Common myeloid progenitor, CD34-positive (primary cell): ENCODE measurements around the gene FLNB.
"Not testable (repeated sequence)": the region's sequence is repeated elsewhere in the genome, so short reads cannot be mapped to it uniquely, and the experiment has no call there.

Experiments
- CTCF ChIA-PET: fragments of 350-600 bp; sonication (Branson Sonifier 250); formaldehyde crosslinking; loops from one replicate; lab custom pipeline; 2021; ENCODE audit warnings: antibody characterized with exemption; lab: Charles Lee
- POLR2A ChIA-PET: fragments of 350-600 bp; sonication (Branson Sonifier 250); formaldehyde crosslinking; loops from one replicate; lab custom pipeline; 2021; ENCODE audit warnings: antibody characterized with exemption; lab: Charles Lee
- DNase-seq, 3 donors: peaks; one replicate each; pipeline versions ENCODE4 v3.0.0 to v3.0.0-alpha.2; 2013
- H3K27ac ChIP-seq, 2 experiments: 1 replicate in 1 of 2; 2 replicates in 1 of 2; pipeline ENCODE4 v1.7.0; 2013; ENCODE audit warnings: inconsistent platforms in 2 of 2, low read length in 2 of 2, mild to moderate bottlenecking in 2 of 2, low read depth in 1 of 2, moderate library complexity in 1 of 2; ENCODE audit not compliant: severe bottlenecking in 2 of 2, insufficient read depth in 1 of 2, poor library complexity in 1 of 2
- H3K27me3 ChIP-seq, 5 experiments: replicated peaks in 2 of 5; 1 replicate in 3 of 5; 2 replicates in 2 of 5; pipeline versions ENCODE4 v1.6.1 to v1.7.0; 2013; ENCODE audit warnings: low read length in 4 of 5, mild to moderate bottlenecking in 2 of 5, moderate library complexity in 2 of 5, inconsistent platforms in 1 of 5; ENCODE audit not compliant: insufficient read depth in 5 of 5, control insufficient read depth in 4 of 5
- H3K36me3 ChIP-seq, 4 experiments: 1 replicate in 2 of 4; 2 replicates in 2 of 4; pipeline versions ENCODE4 v1.6.1 to v1.7.0; 2013; ENCODE audit warnings: low read length in 3 of 4, control low read depth in 1 of 4, mild to moderate bottlenecking in 1 of 4; ENCODE audit not compliant: control insufficient read depth in 4 of 4, insufficient read depth in 4 of 4
- H3K4me1 ChIP-seq, 4 experiments: 1 replicate in 3 of 4; 2 replicates in 1 of 4; pipeline versions ENCODE4 v1.6.1 to v1.7.1; 2013; ENCODE audit warnings: low read length in 3 of 4, mild to moderate bottlenecking in 3 of 4, control low read depth in 1 of 4, inconsistent platforms in 1 of 4, moderate library complexity in 1 of 4; ENCODE audit not compliant: control insufficient read depth in 4 of 4, insufficient read depth in 4 of 4; ENCODE audit errors: control extremely low read depth in 1 of 4
- H3K4me3 ChIP-seq, 7 experiments: 1 replicate in 4 of 7; 2 replicates in 3 of 7; pipeline versions ENCODE4 v1.5.1 to v1.7.0; 2013; ENCODE audit warnings: mild to moderate bottlenecking in 7 of 7, low read length in 6 of 7, moderate library complexity in 6 of 7, inconsistent platforms in 2 of 7, low read depth in 2 of 7, control low read depth in 1 of 7; ENCODE audit not compliant: insufficient read depth in 4 of 7, control insufficient read depth in 1 of 7; ENCODE audit errors: extremely low read depth in 1 of 7
- H3K9me3 ChIP-seq, 5 experiments: 1 replicate in 4 of 5; 2 replicates in 1 of 5; pipeline versions ENCODE4 v1.6.1 to v1.7.1; 2013; ENCODE audit warnings: low read length in 4 of 5, mild to moderate bottlenecking in 2 of 5, inconsistent platforms in 1 of 5, low read depth in 1 of 5, moderate library complexity in 1 of 5; ENCODE audit not compliant: control insufficient read depth in 4 of 5, insufficient read depth in 2 of 5; ENCODE audit errors: control extremely low read depth in 1 of 5
- WGBS: methylation state at CpG from one replicate; pipeline ENCODE4 v1.1.5; 2013; ENCODE audit not compliant: insufficient coverage; 5-methylcytosine and 5-hydroxymethylcytosine counted together

The FLNB gene

DNA sequence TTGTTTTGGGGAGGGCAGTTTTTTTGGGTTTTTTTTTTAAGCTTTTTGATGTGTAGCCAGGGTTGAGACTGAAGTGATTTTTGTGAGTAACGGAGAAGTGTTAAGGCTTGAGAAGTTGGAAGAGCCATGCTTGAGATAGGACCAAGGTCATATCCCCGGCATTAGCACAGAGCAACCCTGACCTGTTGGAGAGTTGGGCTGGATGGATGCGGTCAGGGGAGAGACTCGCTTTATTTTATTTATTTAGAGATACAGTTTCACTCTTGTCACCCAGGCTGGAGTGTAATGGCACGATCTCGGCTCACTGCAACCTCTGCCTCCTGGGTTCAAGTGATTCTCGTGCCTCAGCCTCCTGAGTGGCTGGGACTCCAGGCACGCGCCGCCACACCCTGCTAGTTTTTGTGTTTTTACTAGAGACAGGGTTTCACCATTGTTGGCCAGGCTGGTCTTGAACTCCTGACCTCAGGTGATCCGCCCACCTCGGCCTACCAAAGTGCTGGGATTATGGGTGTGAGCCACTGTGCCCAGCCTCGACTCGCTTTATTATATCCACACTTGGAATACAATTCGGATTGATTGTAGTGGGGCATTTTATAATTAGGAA, 43.5 kb downstream of the FLNB start:
- ChIA-PET POLR2A (interaction anchor here (0.6 kb wide), 1 partner anchor 266 kb away, joined by 3 read pairs; no protein-coding TSS in a partner anchor), CTCF (interaction anchor here (0.7 to 1.5 kb wide), 5 partner anchors 9 to 43 kb away, joined by 3 to 5 read pairs (median 3); partner anchors contain the start of gene FLNB)
- H3K27ac ChIP-seq, H3K27me3 ChIP-seq, DNase-seq, H3K36me3 ChIP-seq, H3K9me3 ChIP-seq: not testable (repeated sequence)
- peak overlapping the region in 1 of 7 experiments; percentile 9 for H3K4me3 ChIP-seq
- peaks cover 3 to 49% (median 35%) of the 10 kb centered on the region in 4 experiments for H3K4me1 ChIP-seq
- WGBS, result 98% methylated on average over 7 of the region's 15 CpGs

DNA sequence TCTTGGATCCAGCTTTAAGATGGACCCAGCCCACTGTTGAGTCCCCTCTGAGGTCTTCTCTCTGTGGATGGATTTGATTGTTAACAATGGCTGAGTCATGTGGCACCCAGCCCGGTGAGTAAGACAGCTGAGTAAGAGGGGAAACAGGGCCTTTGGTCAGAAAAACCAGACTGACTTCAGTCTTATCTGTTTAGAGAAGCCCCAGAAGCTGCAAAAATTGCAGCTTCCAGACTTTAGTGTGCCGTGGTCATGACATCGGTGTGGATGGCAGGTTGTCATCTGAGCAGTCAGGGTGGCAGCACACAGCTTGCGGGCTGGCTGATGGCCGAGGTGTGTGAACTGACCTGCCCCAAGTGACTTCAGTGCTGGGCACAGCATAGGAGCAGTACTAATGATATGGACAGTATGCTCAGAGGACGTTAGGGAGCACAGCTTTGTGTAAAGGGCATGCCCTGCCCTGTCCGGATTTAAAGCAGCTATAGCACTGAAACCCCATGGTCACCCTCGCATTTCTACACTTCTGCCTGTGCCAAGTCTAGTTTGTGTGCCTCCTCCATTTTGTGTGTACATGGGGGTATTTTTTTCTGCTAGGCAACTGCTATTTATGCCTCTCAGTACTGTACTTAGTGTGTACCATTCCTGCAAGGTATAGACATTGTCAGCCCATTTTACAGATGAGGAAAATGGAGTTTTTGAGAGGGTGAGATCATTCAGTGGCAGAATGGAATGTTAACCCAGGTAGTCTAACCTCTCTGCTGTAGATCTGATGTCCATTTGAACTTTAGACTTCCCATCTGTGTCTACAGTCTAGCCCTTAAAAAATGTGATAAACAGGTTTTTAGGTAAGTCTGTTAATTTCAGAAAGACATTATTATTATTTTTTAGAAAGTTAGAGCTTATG, 44.4 kb downstream of the FLNB start:
- peak; percentile 70 to 95 (median 93) for DNase-seq
- WGBS, result 45% methylated on average over 8 of the region's 8 CpGs
- Histone ChIP-seq H3K27me3 (no peaks in the 10 kb centered on the region), H3K9me3 (no peaks in the 10 kb centered on the region), H3K27ac (peak overlapping the region; percentile 54 to 67), H3K4me1 (peaks cover 3 to 49% (median 35%) of the 10 kb centered on the region in 4 experiments), H3K4me3 (peak overlapping the region in 1 of 7 experiments; percentile 33), H3K36me3 (no peaks in the 10 kb centered on the region)
- ChIA-PET CTCF (interaction anchor here (0.6 to 1.6 kb wide), 9 partner anchors 9 to 44 kb away, joined by 3 to 5 read pairs (median 3); partner anchors contain the start of gene FLNB), POLR2A (interaction anchor here (0.6 kb wide), 1 partner anchor 266 kb away, joined by 3 read pairs; no protein-coding TSS in a partner anchor)

DNA sequence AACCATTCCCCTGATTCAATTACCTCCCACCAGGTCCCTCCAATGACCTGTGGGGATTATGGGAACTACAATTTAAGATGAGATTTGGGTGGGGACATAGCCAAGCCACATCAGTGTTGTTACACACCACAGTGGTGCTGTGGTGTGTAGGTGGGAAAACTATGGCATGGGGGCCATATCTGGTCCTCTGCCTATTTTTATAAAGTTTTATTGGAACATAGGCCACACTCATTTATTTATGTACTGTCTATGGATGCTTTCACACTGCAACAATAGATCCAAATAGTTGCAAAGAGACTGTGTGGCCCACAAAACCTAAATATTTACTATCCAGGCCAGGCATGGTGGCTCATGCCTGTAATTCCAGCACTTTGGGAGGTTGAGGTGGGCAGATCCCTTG, 46.4 kb downstream of the FLNB start:
- Histone ChIP-seq H3K27ac (no peak overlapping the region), H3K27me3 (no peaks in the 10 kb centered on the region), H3K4me1 (peaks cover 7 to 31% (median 26%) of the 10 kb centered on the region in 4 experiments), H3K36me3 (peaks cover 0 to 6% (median 2%) of the 10 kb centered on the region in 4 experiments), H3K9me3 (no peaks in the 10 kb centered on the region), H3K4me3 (no peak overlapping the region)
- ChIA-PET POLR2A (no interaction called here), CTCF (interaction anchor here (1.3 to 1.6 kb wide), 2 partner anchors 17 to 32 kb away, joined by 3 to 4 read pairs; no protein-coding TSS in a partner anchor)
- DNase-seq, result no peak

DNA sequence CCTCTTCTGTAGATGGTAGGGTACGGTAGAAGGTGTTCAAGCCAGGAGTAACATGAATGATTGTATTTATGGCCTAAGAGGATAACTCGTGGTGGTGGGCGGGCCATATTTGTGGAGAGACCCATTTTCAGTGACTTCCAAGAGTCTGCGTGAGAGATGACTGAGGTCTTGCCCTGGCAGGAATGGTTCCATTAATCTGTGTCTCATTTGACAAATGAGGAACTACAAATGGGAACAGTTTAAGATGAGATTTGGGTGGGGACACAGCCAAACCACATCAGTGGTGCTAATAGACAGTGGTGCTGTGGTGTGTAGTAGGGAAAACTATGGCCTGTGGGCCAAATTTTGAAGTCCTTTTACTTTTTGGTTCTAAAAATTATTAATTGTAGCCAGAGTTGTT, 47.1 kb downstream of the FLNB start:
- Histone ChIP-seq H3K27me3 (no peaks in the 10 kb centered on the region), H3K27ac (no peak overlapping the region), H3K36me3 (peaks cover 0 to 6% (median 2%) of the 10 kb centered on the region in 4 experiments), H3K4me3 (no peak overlapping the region), H3K4me1 (peaks cover 7 to 27% (median 26%) of the 10 kb centered on the region in 4 experiments), H3K9me3 (no peaks in the 10 kb centered on the region)
- 97% methylated on average over 4 of the region's 4 CpGs for WGBS
- ChIA-PET CTCF (no interaction called here), POLR2A (no interaction called here)
- peak in 1 of 3 donors; percentile 59 for DNase-seq

- CTCF ChIA-PET, result not testable (repeated sequence)
These were observed 47.7 kb downstream of the FLNB start for GRCh38 chr3:58055891-58056290.

DNA sequence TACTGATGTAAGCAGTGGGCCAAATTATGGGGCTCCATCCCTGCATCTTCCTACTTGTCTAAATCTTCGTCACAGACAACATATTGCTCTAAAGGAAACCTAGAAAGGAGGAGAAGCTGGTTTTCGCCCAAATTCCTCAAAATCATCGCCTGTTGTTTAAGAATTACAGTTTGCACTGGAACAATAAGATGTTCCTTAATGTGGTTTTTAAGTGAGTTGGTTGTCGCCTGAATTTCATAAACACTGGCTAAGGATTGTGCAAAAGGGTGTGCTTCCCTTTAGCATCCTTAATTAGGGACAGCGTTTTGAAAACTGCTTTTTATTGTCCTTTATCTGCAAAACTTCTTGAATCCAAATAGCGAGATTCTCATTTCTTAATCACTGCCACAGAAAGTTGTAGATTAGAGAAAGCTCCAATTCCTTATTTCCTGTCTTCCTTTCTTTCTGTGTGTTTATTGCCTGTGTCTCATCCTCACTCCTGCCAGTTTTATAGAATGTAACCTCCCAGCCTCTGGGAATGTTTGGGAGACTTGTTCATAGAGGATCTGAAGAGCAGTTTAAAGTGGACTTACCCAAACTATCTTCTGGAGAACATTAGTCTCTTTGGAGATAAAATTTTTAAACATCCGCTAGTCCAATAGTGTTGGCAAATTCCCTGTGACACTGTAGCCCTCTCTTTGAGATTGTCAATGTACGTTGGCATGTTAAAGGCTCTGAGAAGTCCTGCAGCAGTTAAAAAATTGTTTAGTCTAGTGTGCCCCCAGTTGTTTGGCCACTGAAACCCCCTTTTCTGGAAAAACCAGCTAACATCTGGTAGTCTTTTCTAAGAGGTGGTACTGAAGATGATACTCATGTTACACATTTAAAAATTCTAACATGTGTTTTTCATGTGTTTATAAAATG, 50.4 kb downstream of the FLNB start:
- Histone ChIP-seq H3K27me3 (no peaks in the 10 kb centered on the region), H3K4me3 (no peak overlapping the region), H3K4me1 (peaks cover 4 to 15% (median 14%) of the 10 kb centered on the region in 4 experiments), H3K9me3 (no peaks in the 10 kb centered on the region), H3K36me3 (peaks cover 0 to 6% (median 3%) of the 10 kb centered on the region in 4 experiments), H3K27ac (no peak overlapping the region)
- no peak for DNase-seq
- ChIA-PET POLR2A (no interaction called here), CTCF (interaction anchor here (0.9 to 2.3 kb wide), 5 partner anchors 10 to 39 kb away, joined by 3 to 7 read pairs (median 3); no protein-coding TSS in a partner anchor)
- WGBS, result 93% methylated on average over 7 of the region's 8 CpGs

More at GRCh38 chr3:58055891-58056290, 47.7 kb downstream of the FLNB start:
- H3K9me3 ChIP-seq, H3K27ac ChIP-seq, H3K27me3 ChIP-seq, H3K36me3 ChIP-seq, DNase-seq, H3K4me3 ChIP-seq, POLR2A ChIA-PET: not testable (repeated sequence)
- peaks cover 7 to 22% (median 21%) of the 10 kb centered on the region in 4 experiments for H3K4me1 ChIP-seq
- no CpG with 5 or more reads among the region's 5 CpGs for WGBS
